Glutamatergic neuron (in vitro differentiated cells): ENCODE measurements around the gene FIGNL2. TPM values are rescaled to one million over a fixed set of nuclear protein-coding genes. Genes with fewer than 3 reads are reported as not detected.

Source experiments
- DNase-seq: peaks from one replicate; pipeline ENCODE4 v3.0.0; 2022
- H3K27ac Mint-ChIP-seq: one replicate; pipeline ENCODE4 v1.8.0; 2020; ENCODE audit warnings: mild to moderate bottlenecking, mixed read lengths, inconsistent platforms; ENCODE audit not compliant: unreplicated experiment
- H3K27me3 Mint-ChIP-seq: one replicate; pipeline ENCODE4 v1.8.0; 2020; ENCODE audit warnings: mild to moderate bottlenecking, moderate library complexity, mixed read lengths, inconsistent platforms; ENCODE audit not compliant: unreplicated experiment
- H3K36me3 Mint-ChIP-seq: one replicate; pipeline ENCODE4 v1.8.0; 2020; ENCODE audit warnings: mild to moderate bottlenecking, mixed read lengths, inconsistent platforms; ENCODE audit not compliant: unreplicated experiment
- H3K4me1 Mint-ChIP-seq: one replicate; pipeline ENCODE4 v1.8.0; 2020; ENCODE audit warnings: mild to moderate bottlenecking, low read depth, mixed read lengths, inconsistent platforms; ENCODE audit not compliant: unreplicated experiment
- H3K4me3 Mint-ChIP-seq: one replicate; pipeline ENCODE4 v1.8.0; 2020; ENCODE audit warnings: mild to moderate bottlenecking, mixed read lengths, inconsistent platforms; ENCODE audit not compliant: unreplicated experiment
- H3K9me3 Mint-ChIP-seq: one replicate; pipeline ENCODE4 v1.8.0; 2020; ENCODE audit warnings: mild to moderate bottlenecking, moderate library complexity, mixed read lengths, inconsistent platforms; ENCODE audit not compliant: unreplicated experiment
- CTCF ChIP-seq: fragments of 200-600 bp; sonication (generic); IDR thresholded peaks from one replicate; pipeline ENCODE4 v1.5.0; 2021; ENCODE audit not compliant: partially characterized antibody, unreplicated experiment
- total RNA-seq: library from RNA; stranded (reverse); fragmentation: NEBNext Ultra II Directional; extraction: Animal tissue kit (Norgen Biotek cat#: 25700); gene quantifications from one replicate; pipeline ENCODE4 v1.2.1, GENCODE V29; 2021; ENCODE audit not compliant: unreplicated experiment

FIGNL2 gene
- total RNA-seq, 1 donor from 2014 or later, result 107 TPM

GRCh38 chr12:51863933-51864832, 15.7 kb upstream of the FIGNL2 start:
- no peak for TF ChIP-seq CTCF
- no peaks in the 10 kb centered on the region for H3K36me3 Mint-ChIP-seq
- peaks cover 9% of the 10 kb centered on the region for H3K9me3 Mint-ChIP-seq
- H3K27ac Mint-ChIP-seq, result peak overlapping the region; percentile 70
- H3K4me1 Mint-ChIP-seq, result peaks cover 38% of the 10 kb centered on the region
- peak; percentile 87 for DNase-seq
- peak overlapping the region; percentile 82 for H3K4me3 Mint-ChIP-seq
- H3K27me3 Mint-ChIP-seq, result peaks cover 12% of the 10 kb centered on the region

GRCh38 chr12:51863363-51863932, 14.9 kb upstream of the FIGNL2 start:
- H3K4me3 Mint-ChIP-seq, result peak overlapping the region; percentile 79
- TF ChIP-seq CTCF, result no peak
- H3K27ac Mint-ChIP-seq, result peak overlapping the region; percentile 77
- H3K4me1 Mint-ChIP-seq, result peaks cover 34% of the 10 kb centered on the region
- no peak for DNase-seq
- H3K9me3 Mint-ChIP-seq, result peaks cover 9% of the 10 kb centered on the region
- H3K36me3 Mint-ChIP-seq, result no peaks in the 10 kb centered on the region
- H3K27me3 Mint-ChIP-seq, result peaks cover 12% of the 10 kb centered on the region

- H3K4me3 Mint-ChIP-seq, result peak overlapping the region; percentile 79
- H3K9me3 Mint-ChIP-seq, result peaks cover 6% of the 10 kb centered on the region
- no peaks in the 10 kb centered on the region for H3K36me3 Mint-ChIP-seq
- TF ChIP-seq CTCF, result no peak
- peak overlapping the region; percentile 77 for H3K27ac Mint-ChIP-seq
- peaks cover 29% of the 10 kb centered on the region for H3K4me1 Mint-ChIP-seq
- DNase-seq, result no peak
- peaks cover 12% of the 10 kb centered on the region for H3K27me3 Mint-ChIP-seq
These were observed 14.4 kb upstream of the FIGNL2 start for GRCh38 chr12:51862947-51863346.

- no peak for DNase-seq
- H3K9me3 Mint-ChIP-seq, result peaks cover 9% of the 10 kb centered on the region
- peaks cover 13% of the 10 kb centered on the region for H3K27me3 Mint-ChIP-seq
- TF ChIP-seq CTCF, result no peak
- H3K4me1 Mint-ChIP-seq, result peaks cover 24% of the 10 kb centered on the region
- no peaks in the 10 kb centered on the region for H3K36me3 Mint-ChIP-seq
- H3K4me3 Mint-ChIP-seq, result no peak overlapping the region
- no peak overlapping the region for H3K27ac Mint-ChIP-seq
These were observed 12.5 kb upstream of the FIGNL2 start for GRCh38 chr12:51860986-51861385.
